Calu3 (cell line): ENCODE measurements around the gene KLHL29. TPM values are rescaled to one million over a fixed set of nuclear protein-coding genes. Genes with fewer than 3 reads are reported as not detected.

Source experiments
- BruUV-seq: library from RNA; stranded (reverse); fragments of 400-500 nt; replicated peaks from 2 replicates; lab custom pipeline; 2021; lab: Mats Ljungman, UMichigan
- CTCF ChIA-PET: fragments of 300-600 bp; sonication (Branson Sonifier 250); formaldehyde crosslinking; loops from one replicate; lab custom pipeline; 2022; ENCODE audit warnings: antibody characterized with exemption; lab: Charles Lee
- DNase-seq: peaks from one replicate; pipeline ENCODE4 v3.0.0; 2022
- H3K27ac Mint-ChIP-seq: one replicate; pipeline ENCODE4 v1.8.0; 2022; ENCODE audit warnings: mixed read lengths; ENCODE audit not compliant: unreplicated experiment
- H3K27me3 Mint-ChIP-seq: one replicate; pipeline ENCODE4 v1.8.0; 2022; ENCODE audit warnings: mixed read lengths; ENCODE audit not compliant: unreplicated experiment
- H3K36me3 Mint-ChIP-seq: one replicate; pipeline ENCODE4 v1.8.0; 2022; ENCODE audit warnings: mild to moderate bottlenecking, moderate library complexity, mixed read lengths; ENCODE audit not compliant: insufficient read depth, unreplicated experiment
- H3K4me1 Mint-ChIP-seq: one replicate; pipeline ENCODE4 v1.8.0; 2022; ENCODE audit warnings: mild to moderate bottlenecking, low read depth, mixed read lengths; ENCODE audit not compliant: unreplicated experiment
- H3K4me3 Mint-ChIP-seq: one replicate; pipeline ENCODE4 v1.8.0; 2022; ENCODE audit warnings: mild to moderate bottlenecking, low read depth, moderate library complexity, mixed read lengths; ENCODE audit not compliant: unreplicated experiment
- H3K9me3 Mint-ChIP-seq: one replicate; pipeline ENCODE4 v1.8.0; 2022; ENCODE audit warnings: low read depth, mixed read lengths; ENCODE audit not compliant: unreplicated experiment
- intact Hi-C: fragments of 100-400 bp; cut with micrococcal nuclease; formaldehyde crosslinking; loops from one replicate; pipeline ENCODE4 v1.10.0; 2022; ENCODE audit not compliant: unreplicated experiment
- total RNA-seq: library from RNA; stranded (reverse); gene quantifications from 2 replicates; pipeline ENCODE4 v1.2.3, GENCODE V29; 2022
- TF ChIP-seq, protein P1 (sequence below): fragments of 200-600 bp; IDR thresholded peaks from one replicate; pipeline ENCODE4 v1.8.0; 2022; ENCODE audit warnings: antibody characterized with exemption; ENCODE audit not compliant: unreplicated experiment

Gene KLHL29
- total RNA-seq, 1 experiment from 2014 or later: 11.9 TPM

DNA sequence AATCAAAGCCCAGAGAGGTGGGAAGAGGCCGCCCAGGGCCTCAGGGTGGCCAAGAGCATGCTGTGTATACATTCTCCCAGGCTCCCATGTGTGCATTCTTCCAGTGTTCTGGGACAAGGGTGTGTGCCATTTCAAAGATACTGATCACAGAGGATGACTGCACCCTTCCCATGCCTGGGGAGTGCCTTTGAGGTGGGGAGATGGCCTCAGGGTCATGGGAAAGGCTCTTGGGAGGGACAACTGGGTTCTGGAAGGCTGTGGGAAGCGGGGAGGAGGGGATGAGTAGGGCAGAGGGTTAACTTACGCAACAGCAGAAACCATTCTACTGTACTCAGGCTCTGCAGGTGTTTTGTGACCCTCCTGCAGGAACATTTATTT, 40.9 kb downstream of the KLHL29 start:
- BruUV-seq: no TSS peak
- Mint-ChIP-seq H3K27me3 (no peaks in the 10 kb centered on the region), H3K4me1 (no peaks in the 10 kb centered on the region), H3K27ac (no peak overlapping the region), H3K36me3 (no peaks in the 10 kb centered on the region), H3K4me3 (no peak overlapping the region), H3K9me3 (no peaks in the 10 kb centered on the region)
- CTCF ChIA-PET: no interaction called here
- no peak for DNase-seq
- intact Hi-C loops: no loop called here
- TF ChIP-seq, protein P1, sequence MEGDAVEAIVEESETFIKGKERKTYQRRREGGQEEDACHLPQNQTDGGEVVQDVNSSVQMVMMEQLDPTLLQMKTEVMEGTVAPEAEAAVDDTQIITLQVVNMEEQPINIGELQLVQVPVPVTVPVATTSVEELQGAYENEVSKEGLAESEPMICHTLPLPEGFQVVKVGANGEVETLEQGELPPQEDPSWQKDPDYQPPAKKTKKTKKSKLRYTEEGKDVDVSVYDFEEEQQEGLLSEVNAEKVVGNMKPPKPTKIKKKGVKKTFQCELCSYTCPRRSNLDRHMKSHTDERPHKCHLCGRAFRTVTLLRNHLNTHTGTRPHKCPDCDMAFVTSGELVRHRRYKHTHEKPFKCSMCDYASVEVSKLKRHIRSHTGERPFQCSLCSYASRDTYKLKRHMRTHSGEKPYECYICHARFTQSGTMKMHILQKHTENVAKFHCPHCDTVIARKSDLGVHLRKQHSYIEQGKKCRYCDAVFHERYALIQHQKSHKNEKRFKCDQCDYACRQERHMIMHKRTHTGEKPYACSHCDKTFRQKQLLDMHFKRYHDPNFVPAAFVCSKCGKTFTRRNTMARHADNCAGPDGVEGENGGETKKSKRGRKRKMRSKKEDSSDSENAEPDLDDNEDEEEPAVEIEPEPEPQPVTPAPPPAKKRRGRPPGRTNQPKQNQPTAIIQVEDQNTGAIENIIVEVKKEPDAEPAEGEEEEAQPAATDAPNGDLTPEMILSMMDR: no peak

DNA sequence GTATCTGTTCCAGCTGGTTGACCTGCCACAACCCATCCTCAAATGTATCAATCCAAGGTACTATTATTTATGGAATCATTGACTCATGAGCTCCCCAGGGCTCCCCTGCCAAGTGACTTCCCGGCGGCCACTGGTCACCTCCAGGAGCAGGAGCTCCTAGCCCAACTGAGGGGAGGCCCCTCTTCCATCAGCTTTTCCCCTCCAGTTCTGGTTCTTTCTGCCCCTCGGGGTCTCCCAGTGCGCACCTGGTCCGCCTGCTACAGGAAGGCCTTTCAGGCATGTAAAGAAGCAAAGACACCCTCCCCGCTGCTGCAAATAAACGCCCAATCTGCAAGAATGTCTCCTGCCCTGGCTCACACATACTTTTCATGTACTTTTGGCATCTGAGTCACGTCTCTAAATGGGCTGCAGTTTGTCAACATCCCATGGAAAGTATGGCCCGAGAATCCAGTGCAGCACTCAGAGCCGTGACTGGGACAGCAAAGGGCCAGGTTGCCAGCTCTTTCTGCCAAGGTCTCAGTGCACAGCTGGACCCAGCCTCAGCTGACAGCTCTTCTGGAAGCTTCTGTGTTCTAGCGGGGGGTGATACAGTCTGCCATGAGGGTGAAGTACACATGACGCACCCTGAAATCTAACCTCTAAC, 41.4 kb downstream of the KLHL29 start:
- CTCF ChIA-PET: no interaction called here
- H3K27me3 Mint-ChIP-seq: no peaks in the 10 kb centered on the region
- no TSS peak for BruUV-seq
- H3K4me3 Mint-ChIP-seq: no peak overlapping the region
- H3K27ac Mint-ChIP-seq: no peak overlapping the region
- DNase-seq: no peak
- no peaks in the 10 kb centered on the region for H3K9me3 Mint-ChIP-seq
- H3K36me3 Mint-ChIP-seq: no peaks in the 10 kb centered on the region
- TF ChIP-seq, protein P1: no peak
- no peaks in the 10 kb centered on the region for H3K4me1 Mint-ChIP-seq
- intact Hi-C loops: no loop called here

DNA sequence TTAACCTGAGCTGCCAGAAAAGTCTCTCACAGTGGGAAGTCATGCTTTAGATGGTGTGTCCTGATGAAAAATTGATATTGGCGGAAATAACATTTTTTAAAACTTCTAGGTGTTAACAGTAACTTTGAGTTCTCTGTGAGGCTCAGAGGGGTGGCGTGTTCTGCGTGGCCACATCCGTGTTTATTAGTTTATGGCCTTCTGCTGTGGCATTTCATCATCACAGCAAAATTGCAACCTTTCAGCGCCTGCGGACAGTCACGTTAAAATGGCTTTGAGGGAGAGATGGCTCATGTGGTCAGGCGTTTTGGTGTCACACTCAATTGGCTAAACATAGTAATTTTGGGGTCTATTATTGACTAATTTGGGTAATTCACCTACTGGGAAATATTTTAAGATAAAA, 42.4 kb downstream of the KLHL29 start:
- Mint-ChIP-seq H3K4me3 (no peak overlapping the region), H3K27me3 (no peaks in the 10 kb centered on the region), H3K9me3 (no peaks in the 10 kb centered on the region), H3K27ac (no peak overlapping the region), H3K4me1 (no peaks in the 10 kb centered on the region), H3K36me3 (no peaks in the 10 kb centered on the region)
- CTCF ChIA-PET: no interaction called here
- TF ChIP-seq, protein P1: no peak
- no TSS peak for BruUV-seq
- intact Hi-C loops: no loop called here
- DNase-seq: no peak

DNA sequence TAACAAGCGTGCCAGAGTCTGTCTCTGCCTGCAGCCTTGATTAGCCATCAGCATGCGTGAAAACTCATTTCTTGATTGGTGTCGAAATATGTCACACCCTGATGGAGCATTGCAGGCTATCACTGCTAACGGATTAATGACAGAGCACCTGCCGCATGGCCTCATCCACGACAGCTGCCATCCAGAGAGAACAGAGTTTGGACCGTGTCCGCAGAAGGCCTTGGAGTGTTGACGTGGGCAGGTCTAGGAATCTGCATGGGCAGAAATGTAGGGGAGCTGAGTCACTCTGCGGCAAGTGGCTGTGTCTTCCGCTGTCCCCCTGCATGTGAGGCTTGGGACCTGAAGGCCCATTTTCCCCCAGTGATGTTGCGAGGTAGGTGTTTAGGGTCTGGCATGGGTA, 43.0 kb downstream of the KLHL29 start:
- no peak overlapping the region for H3K4me3 Mint-ChIP-seq
- no peaks in the 10 kb centered on the region for H3K27me3 Mint-ChIP-seq
- CTCF ChIA-PET: no interaction called here
- no peaks in the 10 kb centered on the region for H3K4me1 Mint-ChIP-seq
- no peak overlapping the region for H3K27ac Mint-ChIP-seq
- TF ChIP-seq, protein P1: no peak
- BruUV-seq: no TSS peak
- no peaks in the 10 kb centered on the region for H3K36me3 Mint-ChIP-seq
- no peak for DNase-seq
- H3K9me3 Mint-ChIP-seq: no peaks in the 10 kb centered on the region
- intact Hi-C loops: no loop called here
